Subcutaneous abdominal adipose tissue (tissue), 5 donors: ENCODE data around the gene JMJD1C.
A peak's percentile ranks its signal among the peaks of the same experiment; 100 is the strongest.

ENCODE experiments used
- H3K27ac ChIP-seq: one replicate; pipeline ENCODE4 v1.7.0; 2013; ENCODE audit warnings: low read depth, mild to moderate bottlenecking, inconsistent platforms, low read length, moderate library complexity
- H3K27me3 ChIP-seq, 5 donors: one replicate each; pipeline ENCODE4 v1.7.0; 2013; ENCODE audit warnings: low read length in 5 of 5, inconsistent platforms in 1 of 5; ENCODE audit not compliant: control insufficient read depth in 5 of 5, insufficient read depth in 4 of 5
- H3K36me3 ChIP-seq, 5 donors: one replicate each; pipeline ENCODE4 v1.7.0; 2013; ENCODE audit warnings: low read length in 5 of 5; ENCODE audit not compliant: control insufficient read depth in 5 of 5, insufficient read depth in 5 of 5
- H3K4me1 ChIP-seq, 5 donors: one replicate each; pipeline ENCODE4 v1.7.0; 2013; ENCODE audit warnings: low read length in 5 of 5, mild to moderate bottlenecking in 3 of 5, moderate library complexity in 1 of 5; ENCODE audit not compliant: control insufficient read depth in 5 of 5, insufficient read depth in 5 of 5
- H3K4me3 ChIP-seq, 5 donors: one replicate each; pipeline ENCODE4 v1.7.0; 2013; ENCODE audit warnings: low read length in 5 of 5, low read depth in 1 of 5
- H3K9ac ChIP-seq, 5 donors: one replicate each; pipeline ENCODE4 v1.7.0; 2013; ENCODE audit warnings: low read length in 5 of 5, mild to moderate bottlenecking in 4 of 5, moderate library complexity in 3 of 5
- H3K9me3 ChIP-seq, 5 donors: one replicate each; pipeline ENCODE4 v1.7.0; 2013; ENCODE audit warnings: low read length in 5 of 5; ENCODE audit not compliant: control insufficient read depth in 5 of 5
- donor health status: healthy.
- donor health status: healthy.
- donor health status: healthy.
- donor health status: healthy.
- donor health status: healthy.

Gene JMJD1C

DNA sequence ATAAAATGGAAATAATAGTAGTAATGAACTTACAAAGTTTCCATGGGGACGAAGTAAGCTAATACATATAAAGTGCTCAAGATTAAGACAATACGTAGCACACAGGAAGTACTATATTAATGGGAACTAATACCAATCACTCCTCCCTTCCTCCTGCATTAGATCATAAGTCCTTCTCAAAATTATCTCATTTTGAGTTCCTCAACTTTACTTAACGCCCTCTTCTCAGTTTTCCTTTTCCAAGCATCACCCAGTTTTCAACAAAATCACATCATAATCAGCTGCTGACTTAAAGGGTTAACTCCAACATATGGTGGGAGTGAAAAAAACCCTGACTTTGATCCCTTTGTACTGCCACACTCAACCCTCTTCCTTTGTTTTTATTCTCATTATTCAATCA is 24.4 kb downstream of the JMJD1C start:
- H3K27me3 ChIP-seq: no peaks in the 10 kb centered on the region
- no peak overlapping the region for H3K27ac ChIP-seq
- H3K36me3 ChIP-seq: no peaks in the 10 kb centered on the region
- H3K4me3 ChIP-seq: no peak overlapping the region
- H3K9ac ChIP-seq: no peak overlapping the region
- no peaks in the 10 kb centered on the region for H3K9me3 ChIP-seq
- H3K4me1 ChIP-seq: peaks cover 0 to 15% (median 9%) of the 10 kb centered on the region in 5 donors

DNA sequence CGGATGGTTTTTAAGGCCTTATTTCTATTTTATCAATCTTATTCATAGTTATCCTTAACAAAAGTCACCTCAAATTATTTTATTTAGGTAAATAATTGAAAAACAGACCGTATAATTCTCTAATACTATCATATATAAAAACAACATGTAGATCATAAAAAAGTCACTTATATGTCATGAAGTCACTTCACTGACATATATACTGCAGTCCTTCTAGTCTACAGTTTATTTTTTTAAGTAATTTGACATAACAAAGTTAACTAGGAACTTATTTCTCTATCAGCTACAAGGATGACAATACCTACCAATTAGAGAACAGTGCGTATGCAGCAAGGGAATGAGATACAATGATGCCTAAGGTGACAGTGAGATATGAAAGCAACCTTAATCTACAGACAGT is 26.2 kb downstream of the JMJD1C start:
- Histone ChIP-seq H3K9ac (no peak overlapping the region), H3K36me3 (no peaks in the 10 kb centered on the region), H3K4me3 (no peak overlapping the region), H3K4me1 (peaks cover 0 to 15% (median 12%) of the 10 kb centered on the region in 5 donors), H3K27ac (no peak overlapping the region), H3K9me3 (no peaks in the 10 kb centered on the region), H3K27me3 (no peaks in the 10 kb centered on the region)

DNA sequence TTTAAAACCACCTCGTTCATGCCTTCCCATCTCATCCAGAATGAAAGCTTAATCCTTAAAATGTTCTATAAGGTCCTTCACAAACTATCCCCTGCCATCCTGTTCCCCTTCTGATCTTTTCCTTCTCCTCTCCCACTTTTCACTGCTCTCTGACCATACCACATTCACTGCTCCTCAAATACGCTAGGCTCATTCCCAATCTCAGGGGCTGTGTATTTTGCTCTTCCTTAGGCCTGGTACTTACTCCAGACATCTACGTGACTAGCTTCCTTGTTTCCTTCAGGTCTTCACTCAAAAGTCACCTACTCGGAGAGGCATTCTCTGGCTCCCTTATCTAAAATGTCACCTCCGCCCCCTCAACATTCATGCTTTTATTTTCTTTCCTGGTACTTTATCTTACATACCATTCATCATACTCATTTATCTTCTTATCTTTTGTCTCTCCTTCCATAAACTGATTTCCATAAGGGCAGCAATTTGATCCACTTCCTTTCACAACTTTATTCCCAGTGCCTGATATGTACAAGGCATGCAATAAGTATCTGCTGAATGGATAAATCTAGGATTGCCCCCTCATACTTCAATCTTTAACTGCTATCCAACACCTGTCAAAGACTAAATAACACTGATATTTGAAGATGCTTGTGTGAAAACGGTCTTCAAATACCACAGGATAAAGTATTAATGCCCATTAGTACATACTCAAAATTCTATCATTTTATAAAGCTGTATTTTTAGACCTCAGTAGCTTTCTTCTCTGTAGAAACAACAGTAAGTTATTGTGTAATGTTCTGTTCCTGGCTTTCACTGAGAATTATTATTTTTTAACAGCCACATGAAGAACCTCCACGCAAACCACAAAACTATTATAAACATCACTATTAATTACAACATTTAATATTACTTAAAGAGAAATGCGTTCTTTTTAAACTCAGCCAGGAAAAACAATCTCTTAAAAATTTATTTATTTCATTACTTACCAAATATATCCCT is 27.0 kb downstream of the JMJD1C start:
- Histone ChIP-seq H3K27ac (no peak overlapping the region), H3K9me3 (no peaks in the 10 kb centered on the region), H3K9ac (no peak overlapping the region), H3K4me3 (no peak overlapping the region), H3K4me1 (peaks cover 0 to 15% (median 12%) of the 10 kb centered on the region in 5 donors), H3K36me3 (no peaks in the 10 kb centered on the region), H3K27me3 (no peaks in the 10 kb centered on the region)

- H3K4me1 ChIP-seq: peaks cover 0 to 16% (median 14%) of the 10 kb centered on the region in 5 donors
- no peaks in the 10 kb centered on the region for H3K27me3 ChIP-seq
- no peaks in the 10 kb centered on the region for H3K36me3 ChIP-seq
- no peak overlapping the region for H3K9ac ChIP-seq
- no peak overlapping the region for H3K27ac ChIP-seq
- no peaks in the 10 kb centered on the region for H3K9me3 ChIP-seq
- no peak overlapping the region for H3K4me3 ChIP-seq
Observed at GRCh38 chr10:63437116-63437949, 28.4 kb downstream of the JMJD1C start.

DNA sequence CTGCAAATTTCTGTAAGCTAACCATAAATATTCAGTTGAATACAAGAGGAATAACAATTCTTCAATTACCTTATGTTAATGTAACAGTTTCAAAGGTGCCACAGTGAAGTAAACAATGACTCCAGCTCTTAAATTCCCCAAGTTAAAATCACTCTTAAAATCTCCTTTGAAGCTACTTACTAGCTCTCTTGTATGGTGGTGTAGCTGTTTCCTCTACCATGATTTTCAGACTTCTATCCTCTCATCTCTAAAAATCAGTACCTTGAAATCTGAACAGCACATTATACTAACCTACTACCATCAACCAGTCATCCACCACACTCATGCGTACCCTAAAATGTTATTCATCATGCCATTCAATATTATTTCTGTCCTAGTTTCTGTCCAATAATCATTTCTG is 29.6 kb downstream of the JMJD1C start:
- no peak overlapping the region for H3K27ac ChIP-seq
- no peaks in the 10 kb centered on the region for H3K27me3 ChIP-seq
- no peaks in the 10 kb centered on the region for H3K9me3 ChIP-seq
- no peak overlapping the region for H3K4me3 ChIP-seq
- no peak overlapping the region for H3K9ac ChIP-seq
- H3K4me1 ChIP-seq: peaks cover 0 to 23% (median 13%) of the 10 kb centered on the region in 5 donors
- no peaks in the 10 kb centered on the region for H3K36me3 ChIP-seq

DNA sequence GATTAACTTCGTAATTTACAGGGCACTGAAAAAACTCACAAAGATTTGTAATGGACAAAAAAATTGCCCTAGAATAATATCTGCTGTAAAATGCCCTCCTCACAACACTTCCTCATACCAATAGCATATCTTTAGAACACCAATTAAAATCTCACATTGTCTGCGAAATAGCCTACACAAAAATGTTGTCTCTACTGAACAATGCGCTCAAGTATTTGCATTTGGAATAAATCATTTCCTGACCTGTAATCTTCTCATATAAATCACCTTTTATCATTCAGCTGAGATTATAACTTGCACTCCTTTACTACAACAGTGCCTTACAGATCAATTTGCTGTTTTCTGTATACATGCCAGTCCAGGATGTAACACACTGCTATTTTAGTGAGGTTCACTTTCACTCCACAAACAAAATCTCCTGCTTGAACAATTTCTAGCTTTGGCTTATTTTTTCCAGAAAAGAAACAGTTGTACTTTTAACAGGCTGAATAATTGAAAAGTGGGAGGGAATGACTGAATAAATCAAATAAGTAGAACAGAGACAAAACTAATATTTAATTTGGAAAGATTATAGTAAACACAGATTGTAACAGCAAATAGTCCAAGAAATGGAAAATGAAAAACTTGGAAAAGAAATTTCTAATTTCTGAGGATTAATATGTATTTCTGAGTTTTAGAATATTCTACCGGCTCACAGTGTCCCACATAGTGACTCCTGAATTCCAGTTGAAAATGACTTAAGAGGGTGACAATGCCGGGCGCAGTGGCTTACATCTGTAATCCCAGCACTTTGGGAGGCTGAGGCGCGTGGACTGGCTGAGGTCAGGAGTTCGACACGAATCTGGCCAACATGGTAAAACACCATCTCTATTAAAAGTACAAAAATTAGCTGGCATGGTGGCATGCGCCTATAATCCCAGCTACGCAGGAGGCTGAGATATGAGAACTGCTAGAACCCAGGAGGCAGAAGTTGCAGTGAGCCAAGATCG is 30.6 kb downstream of the JMJD1C start:
- no peaks in the 10 kb centered on the region for H3K9me3 ChIP-seq
- peaks cover 0 to 28% (median 16%) of the 10 kb centered on the region in 5 donors for H3K4me1 ChIP-seq
- no peaks in the 10 kb centered on the region for H3K36me3 ChIP-seq
- H3K9ac ChIP-seq: peak overlapping the region in 1 of 5 donors; percentile 2
- no peaks in the 10 kb centered on the region for H3K27me3 ChIP-seq
- no peak overlapping the region for H3K4me3 ChIP-seq
- no peak overlapping the region for H3K27ac ChIP-seq

GRCh38 chr10:63431962-63432797 is 33.6 kb downstream of the JMJD1C start:
- Histone ChIP-seq H3K27me3 (no peaks in the 10 kb centered on the region), H3K9ac (no peak overlapping the region), H3K4me1 (peaks cover 0 to 40% (median 29%) of the 10 kb centered on the region in 5 donors), H3K9me3 (no peaks in the 10 kb centered on the region), H3K27ac (no peak overlapping the region), H3K4me3 (no peak overlapping the region), H3K36me3 (no peaks in the 10 kb centered on the region)

GRCh38 chr10:63430999-63431356 is 34.8 kb downstream of the JMJD1C start:
- no peak overlapping the region for H3K27ac ChIP-seq
- no peak overlapping the region for H3K9ac ChIP-seq
- H3K36me3 ChIP-seq: no peaks in the 10 kb centered on the region
- no peaks in the 10 kb centered on the region for H3K27me3 ChIP-seq
- H3K4me1 ChIP-seq: peaks cover 0 to 40% (median 29%) of the 10 kb centered on the region in 5 donors
- H3K4me3 ChIP-seq: no peak overlapping the region
- no peaks in the 10 kb centered on the region for H3K9me3 ChIP-seq
